Fibroblast of mammary gland (primary cell): ENCODE measurements around the gene VAMP1.

ENCODE experiments used
- DNase-seq: peaks from one replicate; pipeline ENCODE4 v3.0.0-alpha.2; 2010; ENCODE audit warnings: low read depth
- H3K4me3 ChIP-seq: 2 replicates; pipeline ENCODE4 v1.5.1; 2011; ENCODE audit warnings: low read depth, mild to moderate bottlenecking, low read length, moderate library complexity; ENCODE audit not compliant: control insufficient read depth
- TF ChIP-seq, protein P1 (sequence below): conservative IDR thresholded peaks from 2 replicates; pipeline ENCODE4 v1.5.1; 2011; ENCODE audit warnings: low read depth, low read length, inconsistent platforms; ENCODE audit not compliant: control insufficient read depth, insufficient read depth

The VAMP1 gene

DNA sequence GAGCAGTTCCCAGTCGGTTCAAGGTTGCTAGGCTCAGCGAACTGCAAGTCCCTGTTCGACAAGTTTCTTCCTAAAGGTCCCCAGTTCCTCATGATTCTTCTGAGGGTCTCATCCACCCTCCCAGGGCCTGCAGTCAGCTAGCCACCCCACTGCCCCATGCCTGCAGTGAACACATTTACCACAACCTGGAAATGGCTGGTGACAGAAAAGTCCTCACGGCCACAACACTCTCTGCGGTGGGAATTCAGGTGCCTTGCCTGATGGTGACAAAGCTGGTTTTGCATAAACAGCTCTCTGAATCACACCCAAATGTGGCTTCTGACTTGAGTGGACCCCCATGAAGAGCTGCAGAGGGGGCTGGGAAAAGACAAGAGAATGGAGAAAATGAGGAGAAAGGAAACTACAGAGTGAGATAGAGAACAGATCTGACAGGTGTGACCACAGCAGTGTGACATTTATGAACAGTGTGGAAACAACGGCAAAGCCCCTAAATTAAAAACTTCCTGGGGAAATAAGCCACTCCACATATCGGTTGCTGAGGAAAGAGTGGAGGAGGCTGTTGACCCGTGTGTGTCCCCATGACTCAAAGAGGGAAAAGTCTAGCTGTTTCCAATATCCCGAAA lies 27.0 kb downstream of the VAMP1 start:
- no peak overlapping the region for H3K4me3 ChIP-seq
- no peak for DNase-seq
- TF ChIP-seq, protein P1, sequence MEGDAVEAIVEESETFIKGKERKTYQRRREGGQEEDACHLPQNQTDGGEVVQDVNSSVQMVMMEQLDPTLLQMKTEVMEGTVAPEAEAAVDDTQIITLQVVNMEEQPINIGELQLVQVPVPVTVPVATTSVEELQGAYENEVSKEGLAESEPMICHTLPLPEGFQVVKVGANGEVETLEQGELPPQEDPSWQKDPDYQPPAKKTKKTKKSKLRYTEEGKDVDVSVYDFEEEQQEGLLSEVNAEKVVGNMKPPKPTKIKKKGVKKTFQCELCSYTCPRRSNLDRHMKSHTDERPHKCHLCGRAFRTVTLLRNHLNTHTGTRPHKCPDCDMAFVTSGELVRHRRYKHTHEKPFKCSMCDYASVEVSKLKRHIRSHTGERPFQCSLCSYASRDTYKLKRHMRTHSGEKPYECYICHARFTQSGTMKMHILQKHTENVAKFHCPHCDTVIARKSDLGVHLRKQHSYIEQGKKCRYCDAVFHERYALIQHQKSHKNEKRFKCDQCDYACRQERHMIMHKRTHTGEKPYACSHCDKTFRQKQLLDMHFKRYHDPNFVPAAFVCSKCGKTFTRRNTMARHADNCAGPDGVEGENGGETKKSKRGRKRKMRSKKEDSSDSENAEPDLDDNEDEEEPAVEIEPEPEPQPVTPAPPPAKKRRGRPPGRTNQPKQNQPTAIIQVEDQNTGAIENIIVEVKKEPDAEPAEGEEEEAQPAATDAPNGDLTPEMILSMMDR, result no peak

DNA sequence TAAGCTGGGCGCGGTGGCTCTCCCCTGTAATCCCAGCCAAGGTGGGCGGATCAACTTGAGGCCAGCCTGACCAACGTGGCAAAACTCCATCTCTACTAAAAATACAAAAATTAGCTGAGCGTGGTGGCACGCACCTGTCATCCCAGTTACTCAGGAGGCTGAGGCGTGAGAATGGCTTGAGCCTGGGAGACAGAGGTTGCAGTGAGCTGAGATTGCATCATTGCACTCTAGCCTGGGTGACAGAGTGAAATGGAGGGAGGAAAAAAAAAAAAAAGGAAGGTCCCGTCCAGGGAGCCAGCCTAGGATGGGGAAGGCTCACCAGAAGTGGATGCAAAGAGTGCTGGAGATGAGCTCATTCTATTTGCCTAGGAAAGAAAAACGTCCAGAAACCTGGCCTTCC lies 27.6 kb downstream of the VAMP1 start:
- no peak for DNase-seq
- TF ChIP-seq, protein P1, result no peak
- H3K4me3 ChIP-seq, result no peak overlapping the region

DNA sequence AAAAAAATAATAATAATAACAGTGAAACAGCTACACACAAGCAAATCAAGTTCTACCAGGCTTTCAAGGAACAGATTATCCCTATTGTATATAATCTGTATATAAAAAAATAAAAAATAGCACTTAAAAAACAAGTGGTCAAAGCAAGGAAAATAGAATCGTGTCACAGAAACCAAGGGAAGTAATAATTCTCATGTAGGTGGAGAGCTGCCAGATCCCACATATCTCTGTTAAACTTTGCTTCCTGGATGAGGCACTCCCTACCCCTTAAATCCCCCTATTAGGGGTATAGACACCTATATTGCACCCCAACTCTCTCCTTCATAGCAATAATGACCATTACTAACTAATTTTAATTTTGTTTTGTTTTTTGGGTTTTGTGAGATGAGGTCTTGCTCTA lies 30.1 kb downstream of the VAMP1 start:
- DNase-seq, result no peak
- TF ChIP-seq, protein P1, result no peak
- H3K4me3 ChIP-seq, result no peak overlapping the region

DNA sequence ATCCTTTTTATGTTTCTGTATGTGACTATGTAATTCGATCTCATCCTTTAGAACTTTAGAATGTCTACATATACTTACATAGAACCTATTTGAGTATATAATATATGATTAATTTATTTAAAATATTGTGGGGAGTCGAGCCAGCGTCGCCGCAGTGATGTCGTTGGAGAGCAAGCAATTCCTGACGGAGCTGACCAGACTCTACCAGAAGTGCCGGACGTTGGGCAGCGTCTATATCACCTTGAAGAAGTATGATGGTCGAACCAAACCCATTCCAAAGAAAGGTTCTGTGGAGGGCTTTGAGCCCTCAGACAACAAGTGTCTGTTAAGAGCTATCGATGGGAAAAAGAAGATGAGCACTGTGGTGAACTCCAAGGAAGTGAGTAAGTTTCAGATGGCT lies 32.1 kb downstream of the VAMP1 start:
- no peak for DNase-seq
- TF ChIP-seq, protein P1, result no peak
- H3K4me3 ChIP-seq, result no peak overlapping the region

DNA sequence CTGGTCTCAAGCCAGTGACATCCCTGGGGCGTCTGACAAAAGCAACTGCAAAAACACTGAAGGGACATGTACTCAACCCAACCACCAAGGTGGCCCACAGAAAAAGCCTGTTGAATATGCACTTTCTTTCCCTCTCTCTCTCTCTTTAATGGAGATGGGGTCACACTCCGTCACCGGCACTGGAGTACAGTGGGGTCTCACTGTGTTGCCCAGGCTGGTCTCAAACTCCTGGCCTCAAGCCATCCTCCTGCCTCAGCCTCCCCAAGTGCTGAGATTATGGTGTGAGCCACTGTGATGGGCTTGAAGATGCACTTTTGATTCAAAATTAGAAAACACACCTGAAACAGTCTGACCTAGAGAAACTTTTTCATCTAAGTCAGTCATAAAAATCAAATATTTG lies 32.9 kb downstream of the VAMP1 start:
- no peak for DNase-seq
- TF ChIP-seq, protein P1, result no peak
- H3K4me3 ChIP-seq, result no peak overlapping the region

DNA sequence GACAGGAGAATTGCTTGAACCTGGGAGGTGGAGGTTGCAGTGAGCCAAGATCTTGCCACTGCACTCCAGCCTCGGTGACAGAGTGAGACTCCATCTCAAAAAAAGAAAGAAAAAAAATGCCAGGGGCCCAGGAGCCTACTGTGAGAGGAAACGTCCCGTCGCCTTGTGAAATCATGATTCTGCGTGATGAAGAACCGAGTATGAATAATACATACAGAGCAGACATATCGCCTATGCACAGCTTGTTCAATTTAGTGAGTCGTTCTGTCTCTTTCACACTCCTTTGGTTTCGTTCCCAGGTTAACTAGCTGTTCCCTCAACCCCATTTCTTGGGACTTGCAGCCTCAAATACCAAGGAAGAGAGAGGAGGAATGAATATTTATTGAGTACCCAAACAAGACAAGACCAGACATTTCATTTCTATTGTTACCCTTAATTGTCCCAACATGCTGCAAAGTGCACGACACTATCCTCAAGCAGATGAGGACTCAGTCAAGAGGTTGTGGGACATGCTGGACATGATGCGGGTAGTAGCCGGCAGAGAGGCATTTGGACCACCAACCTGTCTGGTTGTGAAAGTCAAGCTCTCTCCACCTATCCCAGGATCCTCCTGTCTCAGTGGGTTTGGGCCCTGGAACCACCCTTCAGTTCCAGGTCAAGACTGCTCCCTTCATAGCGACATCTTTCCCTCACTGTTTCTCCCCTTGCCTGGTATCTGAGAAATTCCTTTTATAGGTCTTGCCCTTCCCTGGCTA lies 34.3 kb downstream of the VAMP1 start:
- no peak for DNase-seq
- TF ChIP-seq, protein P1, result no peak

More for the DNA sequence above, 34.3 kb downstream of the VAMP1 start:
- H3K4me3 ChIP-seq, result no peak overlapping the region
